K562 (cell line): ENCODE measurements around the gene NOS1. TPM values are rescaled to one million over a fixed set of nuclear protein-coding genes. Genes with fewer than 3 reads are reported as not detected.
"Not testable (repeated sequence)": the region's sequence is repeated elsewhere in the genome, so short reads cannot be mapped to it uniquely, and the experiment has no call there.

Experiments
- ATAC-seq: fragments of 200-7000 bp; cut with Tn5 transposase; 3 replicates; pipeline ENCODE4 v1.9.1; 2020; ENCODE audit warnings: moderate library complexity
- BruUV-seq: library from RNA; stranded (reverse); fragments of 400-500 nt; replicated peaks from 2 replicates; lab custom pipeline; 2021; lab: Mats Ljungman, UMichigan
- CTCF ChIA-PET: fragments of 300-600 bp; formaldehyde crosslinking; extraction: SDS; loops from one replicate; lab custom pipeline; 2021; ENCODE audit warnings: low intra/inter-chr PET ratio; lab: Yijun Ruan, JAX
- POLR2A ChIA-PET: fragments of 300-600, 350-650 bp; sonication (Branson Sonifier 250); formaldehyde crosslinking; extraction: SDS; loops from one replicate; lab custom pipeline; 2021; ENCODE audit warnings: antibody characterized with exemption, inconsistent platforms; lab: Yijun Ruan, JAX
- DNase-seq, 4 experiments: peaks; one replicate each; pipeline versions ENCODE4 v3.0.0 to v3.0.0-alpha.2; 2011 to 2018; ENCODE audit warnings: low spot score in 3 of 4, mixed read lengths in 3 of 4; ENCODE audit errors: extremely low read depth in 1 of 4
- FAIRE-seq: peaks from 2 replicates; lab custom pipeline; 2011; peaks lifted over from hg19 to GRCh38; lab: Jason Lieb, UNC
- H2AFZ ChIP-seq: 2 replicates; pipeline ENCODE4 v1.6.0; 2011; ENCODE audit warnings: low read depth, low read length, control low read depth, inconsistent platforms
- H3K27ac ChIP-seq: fragments of 200-600 bp; 3 replicates; pipeline ENCODE4 v1.8.0; 2011; ENCODE audit warnings: low read depth, mild to moderate bottlenecking, control low read depth, inconsistent platforms, low read length, moderate library complexity, mixed read lengths; ENCODE audit errors: extremely low read depth
- H3K27me3 ChIP-seq, 2 experiments: fragments of 300-600 bp in 1 of 2; 2 replicates in 1 of 2; 3 replicates in 1 of 2; pipeline versions ENCODE4 v1.6.0 to v1.8.0; 2011; ENCODE audit warnings: inconsistent platforms in 2 of 2, low read length in 2 of 2, mild to moderate bottlenecking in 1 of 2, mixed read lengths in 1 of 2, moderate library complexity in 1 of 2; ENCODE audit not compliant: control insufficient read depth in 2 of 2, insufficient read depth in 2 of 2
- H3K36me3 ChIP-seq: fragments of 300-600 bp; 3 replicates; pipeline ENCODE4 v1.8.0; 2011; ENCODE audit warnings: mild to moderate bottlenecking, low read length, inconsistent platforms; ENCODE audit not compliant: control insufficient read depth, insufficient read depth
- H3K4me1 ChIP-seq, 2 experiments: fragments of 200-600 bp in 1 of 2; replicated peaks in 1 of 2; 2 replicates in 1 of 2; 3 replicates in 1 of 2; pipeline versions ENCODE4 v1.5.1 to v1.8.0; 2011; ENCODE audit warnings: inconsistent platforms in 2 of 2, low read length in 2 of 2, mild to moderate bottlenecking in 1 of 2, mixed read lengths in 1 of 2, moderate library complexity in 1 of 2; ENCODE audit not compliant: control insufficient read depth in 2 of 2, insufficient read depth in 2 of 2
- H3K4me2 ChIP-seq: 2 replicates; pipeline ENCODE4 v1.6.1; 2011; ENCODE audit warnings: low read length, control low read depth, inconsistent platforms, mixed read lengths; ENCODE audit not compliant: insufficient read depth
- H3K4me3 ChIP-seq: fragments of 200-600 bp; sonication (generic), shearing (Covaris generic); 2 replicates; pipeline ENCODE4 v1.5.1; 2016; ENCODE audit warnings: control low read depth, inconsistent platforms
- H3K79me2 ChIP-seq: fragments of 200-600 bp; 3 replicates; pipeline ENCODE4 v1.8.0; 2011; ENCODE audit warnings: low read length, inconsistent platforms; ENCODE audit not compliant: control insufficient read depth, insufficient read depth
- H3K9ac ChIP-seq, 2 experiments: 2 replicates each; pipeline versions ENCODE4 v1.6.0 to v1.6.1; 2011; ENCODE audit warnings: low read depth in 2 of 2, low read length in 2 of 2, control low read depth in 1 of 2, inconsistent platforms in 1 of 2, mild to moderate bottlenecking in 1 of 2, mixed read lengths in 1 of 2; ENCODE audit not compliant: insufficient read depth in 1 of 2
- H3K9me1 ChIP-seq: one replicate; pipeline ENCODE4 v1.6.0; 2011; ENCODE audit warnings: inconsistent platforms, mild to moderate bottlenecking, low read length, moderate library complexity; ENCODE audit not compliant: control insufficient read depth, insufficient read depth
- H3K9me3 ChIP-seq: replicated peaks from 2 replicates; pipeline ENCODE4 v1.5.1; 2011; ENCODE audit warnings: low read depth, low read length, inconsistent platforms; ENCODE audit not compliant: control insufficient read depth, insufficient read depth
- H4K20me1 ChIP-seq: replicated peaks from 2 replicates; pipeline ENCODE4 v1.6.1; 2011; ENCODE audit warnings: low read length, inconsistent platforms, mixed read lengths; ENCODE audit not compliant: control insufficient read depth, insufficient read depth
- ADNP ChIP-seq: fragments of 200-800 bp; sonication (Bioruptor generic); IDR thresholded peaks from 2 replicates; pipeline ENCODE4 v1.6.1; 2016; ENCODE audit warnings: missing genetic modification characterization, missing compliant biosample characterization
- NFIC ChIP-seq: fragments of 450-650 bp; IDR thresholded peaks from 2 replicates; pipeline ENCODE4 v1.6.1; 2017; ENCODE audit warnings: mild to moderate bottlenecking, inconsistent platforms
- NKRF ChIP-seq: fragments of 450-650 bp; IDR thresholded peaks from 2 replicates; pipeline ENCODE4 v1.6.1; 2016; ENCODE audit warnings: borderline replicate concordance
- PURB ChIP-seq: sonication (generic); formaldehyde crosslinking; IDR thresholded peaks from 2 replicates; pipeline ENCODE4 v1.9.0; 2021; ENCODE audit warnings: low read depth, mild to moderate bottlenecking, missing genetic modification reagents
- TAF15 ChIP-seq: fragments of 200-400 bp; formaldehyde crosslinking; IDR thresholded peaks from 2 replicates; pipeline ENCODE4 v1.6.1; 2017; ENCODE audit warnings: mild to moderate bottlenecking, low read depth, low read length, moderate library complexity
- TFAM ChIP-seq: fragments of 250-450 bp; sonication (Bioruptor Pico); conservative IDR thresholded peaks from 2 replicates; pipeline ENCODE4 v1.5.0; 2021; ENCODE audit warnings: mild to moderate bottlenecking, moderate library complexity
- ZBTB12 ChIP-seq: fragments of 250-450 bp; sonication (Bioruptor Pico); IDR thresholded peaks from 2 replicates; pipeline ENCODE4 v1.4.0; 2020
- WGBS: fragments of 100-300 bp; shearing (Covaris generic); methylation state at CpG from one replicate; pipeline ENCODE4 v1.1.6; 2016; ENCODE audit warnings: low coverage, mixed read lengths; ENCODE audit not compliant: insufficient coverage; ENCODE audit errors: missing lambda C conversion rate; 5-methylcytosine and 5-hydroxymethylcytosine counted together
- in situ Hi-C: fragments of 300-500 bp; cut with MboI; formaldehyde crosslinking; loops from 4 replicates; pipeline ENCODE4 v1.15.0; 2018; ENCODE audit warnings: inconsistent platforms, mixed read lengths
- intact Hi-C: fragments of 100-400 bp; cut with micrococcal nuclease; formaldehyde crosslinking; loops from 2 replicates; pipeline ENCODE4 v1.14.2; 2022
- polyA plus RNA-seq, 8 experiments: library from polyadenylated mRNA; depleted of rRNA in 4 of 8; stranded (reverse) in 5 of 8; unstranded in 3 of 8; fragments of >200 nt; fragmentation: Nextera tagmentation in 2 of 8; fragmentation: Illumina TruSeq in 1 of 8; extraction: Ambion mirVana in 2 of 8; extraction: Trizol in 1 of 8; gene quantifications; 2 replicates each; pipeline versions ENCODE4 v1.2.1 to v1.2.3, GENCODE V29; 2011 to 2014; ENCODE audit warnings: inconsistent platforms in 1 of 8, missing spikeins in 1 of 8
- total RNA-seq, 7 experiments: library from RNA; depleted of rRNA in 6 of 7; stranded (reverse); fragments of >200 nt in 6 of 7; fragmentation: Illumina TruSeq in 2 of 7; extraction: Trizol in 2 of 7; gene quantifications; 2 replicates each; pipeline versions ENCODE4 v1.2.1 to v1.2.3, GENCODE V29; 2011 to 2021; ENCODE audit warnings: low replicate concordance in 1 of 7

Gene NOS1
- total and polyA plus RNA-seq, 9 of the 15 experiments (the other 6 are each of a cell fraction or from before 2014, with no cell fraction given), result not detected

GRCh38 chr12:117193903-117194302 lies 167.5 kb downstream of the NOS1 start (continued):
- no peak for TF ChIP-seq NKRF
- TF ChIP-seq TFAM (CRISPR knock-in tag), result no peak
- no peak for TF ChIP-seq PURB (CRISPR knock-in tag)
- peak; percentile 42; the same call in 1 of the 2 replicates for TF ChIP-seq ADNP
- TF ChIP-seq ZBTB12 (CRISPR knock-in tag), result no peak
- no peak for TF ChIP-seq TAF15
- TF ChIP-seq, all 486 proteins: peak for 5

- H3K9ac ChIP-seq, BruUV-seq, in situ Hi-C loops, H3K36me3 ChIP-seq, DNase-seq, H3K4me3 ChIP-seq, H3K9me3 ChIP-seq, ATAC-seq, CTCF ChIA-PET, H4K20me1 ChIP-seq, H3K4me2 ChIP-seq, intact Hi-C loops, FAIRE-seq, H2AFZ ChIP-seq, H3K9me1 ChIP-seq, H3K27ac ChIP-seq: not testable (repeated sequence)
- Histone ChIP-seq H3K4me1 (peaks cover 6 to 18% of the 10 kb centered on the region in 2 experiments; a peak in 3 of 5 replicates), H3K27me3 (peaks cover 18 to 30% of the 10 kb centered on the region in 2 experiments), H3K79me2 (peaks cover 10% of the 10 kb centered on the region; the same call in 2 of the 3 replicates)
- TF ChIP-seq NFIC, result peak; percentile 5; the same call in 1 of the 2 replicates
- POLR2A ChIA-PET, result interaction anchor here (0.7 kb wide), 1 partner anchor 567 kb away, joined by 3 read pairs; no protein-coding TSS in a partner anchor
- 18% methylated on average over 9 of the region's 9 CpGs for WGBS
Measured at GRCh38 chr12:117192581-117192980, 168.8 kb downstream of the NOS1 start.
